SH-SY5Y (cell line): Measurements from ENCODE around the gene EHBP1.

Experiments used
- GATA2 ChIP-seq: IDR thresholded peaks from 2 replicates; pipeline ENCODE4 v1.6.1; 2011; ENCODE audit warnings: mild to moderate bottlenecking, low read depth, low read length
- GATA3 ChIP-seq: IDR thresholded peaks from 2 replicates; pipeline ENCODE4 v1.6.1; 2011; ENCODE audit warnings: low read depth, mild to moderate bottlenecking, low read length, moderate library complexity

- TF ChIP-seq GATA3 = no peak
- no peak for TF ChIP-seq GATA2
Measured at GRCh38 chr2:63078852-63079606, 373.5 kb downstream of the EHBP1 start.
